OCI-LY3 (cell line): ENCODE data around the gene CAP2.

ENCODE experiments used
- EZH2phosphoT487 ChIP-seq: fragments of 200-600 bp; shearing (Covaris generic); IDR thresholded peaks from 2 replicates; pipeline ENCODE4 v1.6.1; 2018; ENCODE audit warnings: antibody characterized with exemption, mixed run types, low read depth
- TF ChIP-seq, protein P1 (sequence below): fragments of 200-600, 300-600 bp; sonication (generic); IDR thresholded peaks from 2 replicates; pipeline ENCODE4 v1.5.1; 2014; ENCODE audit warnings: antibody characterized with exemption, low read length, low read depth

DNA sequence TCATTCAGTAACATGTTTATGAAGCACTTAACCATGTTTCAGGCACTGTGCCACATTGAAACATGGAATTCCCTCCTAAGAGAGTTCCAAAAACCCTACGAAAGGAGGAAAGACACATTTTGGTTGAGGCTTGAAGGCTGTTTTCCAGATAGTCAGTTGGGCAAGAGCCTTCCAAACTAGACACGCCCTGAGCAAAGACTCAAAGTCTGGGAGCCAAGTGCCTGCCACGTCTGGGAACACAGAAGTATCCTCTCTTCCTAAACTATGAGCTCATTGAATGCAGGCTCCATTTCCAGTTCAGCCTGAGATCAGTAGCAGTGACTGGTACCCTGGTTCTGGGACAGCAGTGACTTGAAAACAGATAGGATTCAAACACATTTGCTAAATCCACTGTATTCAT, 132.2 kb downstream of the CAP2 start:
- TF ChIP-seq, protein P1, sequence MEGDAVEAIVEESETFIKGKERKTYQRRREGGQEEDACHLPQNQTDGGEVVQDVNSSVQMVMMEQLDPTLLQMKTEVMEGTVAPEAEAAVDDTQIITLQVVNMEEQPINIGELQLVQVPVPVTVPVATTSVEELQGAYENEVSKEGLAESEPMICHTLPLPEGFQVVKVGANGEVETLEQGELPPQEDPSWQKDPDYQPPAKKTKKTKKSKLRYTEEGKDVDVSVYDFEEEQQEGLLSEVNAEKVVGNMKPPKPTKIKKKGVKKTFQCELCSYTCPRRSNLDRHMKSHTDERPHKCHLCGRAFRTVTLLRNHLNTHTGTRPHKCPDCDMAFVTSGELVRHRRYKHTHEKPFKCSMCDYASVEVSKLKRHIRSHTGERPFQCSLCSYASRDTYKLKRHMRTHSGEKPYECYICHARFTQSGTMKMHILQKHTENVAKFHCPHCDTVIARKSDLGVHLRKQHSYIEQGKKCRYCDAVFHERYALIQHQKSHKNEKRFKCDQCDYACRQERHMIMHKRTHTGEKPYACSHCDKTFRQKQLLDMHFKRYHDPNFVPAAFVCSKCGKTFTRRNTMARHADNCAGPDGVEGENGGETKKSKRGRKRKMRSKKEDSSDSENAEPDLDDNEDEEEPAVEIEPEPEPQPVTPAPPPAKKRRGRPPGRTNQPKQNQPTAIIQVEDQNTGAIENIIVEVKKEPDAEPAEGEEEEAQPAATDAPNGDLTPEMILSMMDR, result no peak
- TF ChIP-seq EZH2phosphoT487, result no peak
